ENCODE results near the gene WNK1. TPM values are rescaled to one million over a fixed set of nuclear protein-coding genes. Genes with fewer than 3 reads are reported as not detected.

WNK1 gene
- polyA plus RNA-seq, 3 donors: 8.7 to 57.2 (median 20.9) TPM

- H3K9me3 ChIP-seq (replicated peaks in 1 of 2; ENCODE audit: control insufficient read depth in 1 of 2, insufficient read depth in 1 of 2, low read length in 2 of 2): no peaks in the 10 kb centered on the region
- H3K4me2 ChIP-seq (replicated peaks; ENCODE audit: extremely low read depth, low read length, poor library complexity, severe bottlenecking): no peak overlapping the region
- H3K36me3 ChIP-seq (replicated peaks in 1 of 2; ENCODE audit: control insufficient read depth in 1 of 2, insufficient read depth in 2 of 2, low read length in 2 of 2): no peaks in the 10 kb centered on the region
- H3K4me3 ChIP-seq (replicated peaks in 1 of 3; ENCODE audit: low read depth in 2 of 3, low read length in 3 of 3): no peak overlapping the region
- peaks cover 99% of the 10 kb centered on the region for H4K20me1 ChIP-seq (ENCODE audit: insufficient read depth, low read length)
- no peak overlapping the region for H3K27ac ChIP-seq (ENCODE audit: low read depth in 1 of 2, low read length in 2 of 2)
- Mint-ChIP-seq H3K36me3 (peaks cover 2 to 5% of the 10 kb centered on the region in 2 donors), H3K4me1 (peaks cover 55% of the 10 kb centered on the region), H3K27ac (no peak overlapping the region), H3K4me3 (no peak overlapping the region), H3K27me3 (ENCODE audit: low read depth in 3 of 3) (no peaks in the 10 kb centered on the region), H3K9me3 (peaks cover 0 to 2% (median 0%) of the 10 kb centered on the region in 7 donors)
- H3K4me1 ChIP-seq (ENCODE audit: control insufficient read depth in 1 of 2, insufficient read depth in 2 of 2, low read length in 2 of 2): peaks cover 26 to 47% of the 10 kb centered on the region in 2 donors
- H2AFZ ChIP-seq (ENCODE audit: insufficient read depth, low read depth, low read length, poor library complexity, severe bottlenecking): no peak overlapping the region
- H3K9ac ChIP-seq (ENCODE audit: insufficient read depth, low read length, poor library complexity, severe bottlenecking): no peak overlapping the region
- H3K79me2 ChIP-seq (ENCODE audit: insufficient read depth, low read length): peaks cover 100% of the 10 kb centered on the region
- TF ChIP-seq, protein P1, sequence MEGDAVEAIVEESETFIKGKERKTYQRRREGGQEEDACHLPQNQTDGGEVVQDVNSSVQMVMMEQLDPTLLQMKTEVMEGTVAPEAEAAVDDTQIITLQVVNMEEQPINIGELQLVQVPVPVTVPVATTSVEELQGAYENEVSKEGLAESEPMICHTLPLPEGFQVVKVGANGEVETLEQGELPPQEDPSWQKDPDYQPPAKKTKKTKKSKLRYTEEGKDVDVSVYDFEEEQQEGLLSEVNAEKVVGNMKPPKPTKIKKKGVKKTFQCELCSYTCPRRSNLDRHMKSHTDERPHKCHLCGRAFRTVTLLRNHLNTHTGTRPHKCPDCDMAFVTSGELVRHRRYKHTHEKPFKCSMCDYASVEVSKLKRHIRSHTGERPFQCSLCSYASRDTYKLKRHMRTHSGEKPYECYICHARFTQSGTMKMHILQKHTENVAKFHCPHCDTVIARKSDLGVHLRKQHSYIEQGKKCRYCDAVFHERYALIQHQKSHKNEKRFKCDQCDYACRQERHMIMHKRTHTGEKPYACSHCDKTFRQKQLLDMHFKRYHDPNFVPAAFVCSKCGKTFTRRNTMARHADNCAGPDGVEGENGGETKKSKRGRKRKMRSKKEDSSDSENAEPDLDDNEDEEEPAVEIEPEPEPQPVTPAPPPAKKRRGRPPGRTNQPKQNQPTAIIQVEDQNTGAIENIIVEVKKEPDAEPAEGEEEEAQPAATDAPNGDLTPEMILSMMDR (IDR thresholded peaks at IDR 0.05): no peak
- intact Hi-C loops (cut with micrococcal nuclease): no loop called here
- DNase-seq: no peak
- WGBS (ENCODE audit: insufficient coverage): no CpG with 5 or more reads among the region's 3 CpGs
- no peaks in the 10 kb centered on the region for H3K27me3 ChIP-seq (ENCODE audit: control insufficient read depth in 2 of 2, insufficient read depth in 2 of 2, low read length in 2 of 2)
Observed at GRCh38 chr12:777550-778047, 25.2 kb downstream of the WNK1 start.

DNA sequence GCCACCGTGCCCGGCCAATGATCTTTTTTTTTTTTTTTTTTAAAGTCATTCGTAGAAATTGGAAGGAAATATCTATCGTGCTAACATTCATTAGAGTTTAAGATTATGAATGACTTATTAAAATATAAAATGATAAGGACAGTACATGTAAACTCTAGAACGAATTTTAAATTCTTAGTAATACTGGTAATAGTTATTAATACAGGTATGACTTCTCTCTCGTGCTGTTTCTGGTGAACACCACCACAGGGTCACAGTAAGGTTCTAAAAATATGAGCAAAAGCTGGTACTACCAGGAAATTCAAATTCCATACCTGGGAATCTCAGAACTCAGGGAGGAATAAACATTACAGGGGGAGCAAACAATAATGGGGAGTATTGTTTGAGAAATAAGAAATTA lies 26.2 kb downstream of the WNK1 start:
- Mint-ChIP-seq H3K4me1 (peaks cover 48% of the 10 kb centered on the region), H3K4me3 (no peak overlapping the region), H3K27me3 (ENCODE audit: low read depth in 3 of 3) (no peaks in the 10 kb centered on the region), H3K36me3 (peaks cover 2 to 5% of the 10 kb centered on the region in 2 donors), H3K9me3 (peaks cover 0 to 2% (median 0%) of the 10 kb centered on the region in 7 donors), H3K27ac (peak overlapping the region in 2 of 7 donors; percentile 3 to 15)
- Histone ChIP-seq H3K4me2 (replicated peaks; ENCODE audit: extremely low read depth, low read length, poor library complexity, severe bottlenecking) (no peak overlapping the region), H4K20me1 (ENCODE audit: insufficient read depth, low read length) (peaks cover 98% of the 10 kb centered on the region), H3K9me3 (replicated peaks in 1 of 2; ENCODE audit: control insufficient read depth in 1 of 2, insufficient read depth in 1 of 2, low read length in 2 of 2) (no peaks in the 10 kb centered on the region), H3K9ac (ENCODE audit: insufficient read depth, low read length, poor library complexity, severe bottlenecking) (no peak overlapping the region), H3K27me3 (ENCODE audit: control insufficient read depth in 2 of 2, insufficient read depth in 2 of 2, low read length in 2 of 2) (no peaks in the 10 kb centered on the region), H3K4me3 (replicated peaks in 1 of 3; ENCODE audit: low read depth in 2 of 3, low read length in 3 of 3) (no peak overlapping the region), H2AFZ (ENCODE audit: insufficient read depth, low read depth, low read length, poor library complexity, severe bottlenecking) (no peak overlapping the region), H3K27ac (ENCODE audit: low read depth in 1 of 2, low read length in 2 of 2) (no peak overlapping the region), H3K36me3 (replicated peaks in 1 of 2; ENCODE audit: control insufficient read depth in 1 of 2, insufficient read depth in 2 of 2, low read length in 2 of 2) (no peaks in the 10 kb centered on the region), H3K4me1 (ENCODE audit: control insufficient read depth in 1 of 2, insufficient read depth in 2 of 2, low read length in 2 of 2) (peaks cover 24 to 37% of the 10 kb centered on the region in 2 donors), H3K79me2 (ENCODE audit: insufficient read depth, low read length) (peaks cover 99% of the 10 kb centered on the region)
- no peak for DNase-seq
- WGBS (ENCODE audit: insufficient coverage): no CpG with 5 or more reads among the region's 6 CpGs
- TF ChIP-seq, protein P1 (IDR thresholded peaks at IDR 0.05): no peak
- intact Hi-C loops (cut with micrococcal nuclease): no loop called here
